Suprapubic skin (tissue), 4 donors: ENCODE data around the gene RGMB.

ENCODE experiments used
- POLR2A ChIP-seq, 2 donors: fragments of 450-650 bp; IDR thresholded peaks; one replicate each; pipeline ENCODE4 v1.6.1; 2017; ENCODE audit warnings: antibody characterized with exemption in 2 of 2, mild to moderate bottlenecking in 2 of 2, moderate library complexity in 2 of 2
- POLR2AphosphoS5 ChIP-seq, 3 donors: sonication (generic); formaldehyde crosslinking; IDR thresholded peaks; one replicate each; pipeline ENCODE4 v1.6.1; 2017; ENCODE audit warnings: antibody characterized with exemption in 3 of 3
- TF ChIP-seq, protein P1 (sequence below), 2 donors: fragments of 200-600 bp in 1 of 2; fragments of 450-650 bp in 1 of 2; sonication (generic) in 1 of 2; IDR thresholded peaks; one replicate each; pipeline ENCODE4 v1.5.1; 2016 to 2019; ENCODE audit warnings: antibody characterized with exemption in 2 of 2, mild to moderate bottlenecking in 1 of 2, moderate library complexity in 1 of 2

DNA sequence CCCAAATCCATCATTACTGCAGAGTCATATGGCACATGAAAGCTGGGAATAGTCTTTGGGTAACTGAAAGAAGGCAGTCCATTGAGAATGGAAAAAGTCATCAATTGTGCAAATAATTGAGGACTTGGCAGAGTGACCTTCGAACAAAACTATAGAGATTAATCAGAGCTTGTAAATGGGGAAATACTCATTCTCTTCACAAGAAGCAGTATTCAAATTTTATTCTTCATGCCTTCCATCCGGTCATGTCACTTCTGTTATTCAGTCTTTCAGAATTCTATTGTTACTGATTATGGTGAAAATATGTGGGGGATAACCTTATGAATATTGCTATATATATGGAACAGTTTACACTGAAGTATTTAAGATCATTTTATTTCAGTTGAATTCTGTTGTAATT lies 8.1 kb downstream of the RGMB start:
- TF ChIP-seq, protein P1, sequence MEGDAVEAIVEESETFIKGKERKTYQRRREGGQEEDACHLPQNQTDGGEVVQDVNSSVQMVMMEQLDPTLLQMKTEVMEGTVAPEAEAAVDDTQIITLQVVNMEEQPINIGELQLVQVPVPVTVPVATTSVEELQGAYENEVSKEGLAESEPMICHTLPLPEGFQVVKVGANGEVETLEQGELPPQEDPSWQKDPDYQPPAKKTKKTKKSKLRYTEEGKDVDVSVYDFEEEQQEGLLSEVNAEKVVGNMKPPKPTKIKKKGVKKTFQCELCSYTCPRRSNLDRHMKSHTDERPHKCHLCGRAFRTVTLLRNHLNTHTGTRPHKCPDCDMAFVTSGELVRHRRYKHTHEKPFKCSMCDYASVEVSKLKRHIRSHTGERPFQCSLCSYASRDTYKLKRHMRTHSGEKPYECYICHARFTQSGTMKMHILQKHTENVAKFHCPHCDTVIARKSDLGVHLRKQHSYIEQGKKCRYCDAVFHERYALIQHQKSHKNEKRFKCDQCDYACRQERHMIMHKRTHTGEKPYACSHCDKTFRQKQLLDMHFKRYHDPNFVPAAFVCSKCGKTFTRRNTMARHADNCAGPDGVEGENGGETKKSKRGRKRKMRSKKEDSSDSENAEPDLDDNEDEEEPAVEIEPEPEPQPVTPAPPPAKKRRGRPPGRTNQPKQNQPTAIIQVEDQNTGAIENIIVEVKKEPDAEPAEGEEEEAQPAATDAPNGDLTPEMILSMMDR (IDR thresholded peaks at IDR 0.05) = no peak
- TF ChIP-seq POLR2AphosphoS5 (IDR thresholded peaks at IDR 0.05) (no peak), POLR2A (IDR thresholded peaks at IDR 0.05) (no peak)
